Keratinocyte (primary cell): ENCODE data around the gene GRM7. TPM values are rescaled to one million over a fixed set of nuclear protein-coding genes. Genes with fewer than 3 reads are reported as not detected.

Source experiments
- DNase-seq: peaks from one replicate; pipeline ENCODE4 v3.0.0-alpha.2; 2011; ENCODE audit warnings: low read depth, missing footprints, low spot score
- FAIRE-seq: peaks from 2 replicates; lab custom pipeline; 2011; peaks lifted over from hg19 to GRCh38; lab: Jason Lieb, UNC
- H2AFZ ChIP-seq: 2 replicates; pipeline ENCODE4 v1.6.0; 2012; ENCODE audit warnings: low read length, control low read depth, inconsistent platforms; ENCODE audit not compliant: control insufficient read depth
- H3K27ac ChIP-seq: 2 replicates; pipeline ENCODE4 v1.5.1; 2011; ENCODE audit warnings: low read length; ENCODE audit not compliant: control insufficient read depth, insufficient read depth
- H3K27me3 ChIP-seq: 3 replicates; pipeline ENCODE4 v1.6.0; 2011; ENCODE audit warnings: low read length; ENCODE audit not compliant: control insufficient read depth, insufficient read depth; ENCODE audit errors: extremely low read depth
- H3K36me3 ChIP-seq, 2 experiments: 2 replicates in 1 of 2; 3 replicates in 1 of 2; pipeline ENCODE4 v1.5.1; 2011; ENCODE audit warnings: low read length in 2 of 2, mild to moderate bottlenecking in 1 of 2; ENCODE audit not compliant: control insufficient read depth in 2 of 2, insufficient read depth in 2 of 2; ENCODE audit errors: extremely low read depth in 1 of 2
- H3K4me1 ChIP-seq: 3 replicates; pipeline ENCODE4 v1.5.1; 2011; ENCODE audit warnings: low read length; ENCODE audit not compliant: control insufficient read depth, insufficient read depth; ENCODE audit errors: extremely low read depth
- H3K4me2 ChIP-seq: 3 replicates; pipeline ENCODE4 v1.6.0; 2011; ENCODE audit warnings: low read depth, low read length; ENCODE audit not compliant: control insufficient read depth, insufficient read depth; ENCODE audit errors: extremely low read depth
- H3K4me3 ChIP-seq, 3 experiments: fragments of 200-600 bp in 1 of 3; sonication (generic) in 1 of 3; 2 replicates in 2 of 3; 3 replicates in 1 of 3; pipeline ENCODE4 v1.5.1; 2011 to 2016; ENCODE audit warnings: low read length in 3 of 3, mild to moderate bottlenecking in 3 of 3, control low read depth in 2 of 3, inconsistent platforms in 1 of 3, low read depth in 1 of 3, mixed read lengths in 1 of 3, mixed run types in 1 of 3, moderate library complexity in 1 of 3; ENCODE audit not compliant: control insufficient read depth in 2 of 3, insufficient read depth in 2 of 3; ENCODE audit errors: extremely low read depth in 1 of 3
- H3K79me2 ChIP-seq: 2 replicates; pipeline ENCODE4 v1.6.0; 2012; ENCODE audit warnings: low read length; ENCODE audit not compliant: control insufficient read depth, insufficient read depth
- H3K9ac ChIP-seq: 3 replicates; pipeline ENCODE4 v1.6.0; 2011; ENCODE audit warnings: low read length; ENCODE audit not compliant: control insufficient read depth, insufficient read depth; ENCODE audit errors: extremely low read depth
- H3K9me1 ChIP-seq: 3 replicates; pipeline ENCODE4 v1.6.0; 2011; ENCODE audit warnings: low read length; ENCODE audit not compliant: control insufficient read depth, insufficient read depth; ENCODE audit errors: extremely low read depth
- H3K9me3 ChIP-seq: 2 replicates; pipeline ENCODE4 v1.5.1; 2012; ENCODE audit warnings: low read depth, low read length; ENCODE audit not compliant: control insufficient read depth
- H4K20me1 ChIP-seq: 3 replicates; pipeline ENCODE4 v1.6.0; 2011; ENCODE audit warnings: low read length; ENCODE audit not compliant: control insufficient read depth, insufficient read depth; ENCODE audit errors: extremely low read depth
- EZH2 ChIP-seq: IDR thresholded peaks from one replicate; pipeline ENCODE4 v1.6.1; 2012; ENCODE audit warnings: inconsistent platforms, mild to moderate bottlenecking, low read length, moderate library complexity
- dilution Hi-C: fragments of 300-500 bp; cut with MboI; formaldehyde crosslinking; loops from one replicate; pipeline ENCODE4 v1.7.0; 2020; ENCODE audit warnings: low sequenced_read_pairs; ENCODE audit not compliant: extremely low pct_ligation_motif_present
- polyA plus RNA-seq, 5 experiments: library from polyadenylated mRNA; depleted of rRNA in 3 of 5; stranded (reverse) in 3 of 5; stranded (forward) in 1 of 5; unstranded in 1 of 5; fragments of >200 nt; gene quantifications; 1 replicate in 1 of 5; 2 replicates in 3 of 5; 3 replicates in 1 of 5; pipeline versions ENCODE4 v1.2.1 to v1.2.3, GENCODE V29; 2011 to 2012; ENCODE audit warnings: missing spikeins in 2 of 5, low read depth in 1 of 5, low replicate concordance in 1 of 5
- TF ChIP-seq, protein P1 (sequence below), 3 experiments: IDR thresholded peaks in 1 of 3; conservative IDR thresholded peaks in 1 of 3; optimal IDR thresholded peaks in 1 of 3; 2 replicates in 2 of 3; 3 replicates in 1 of 3; pipeline versions ENCODE3 to v1.5.1; 2011; ENCODE audit warnings: low read length in 3 of 3, mild to moderate bottlenecking in 3 of 3, moderate library complexity in 2 of 3, control low read depth in 1 of 3, inconsistent platforms in 1 of 3; ENCODE audit not compliant: insufficient read depth in 2 of 3; ENCODE audit errors: extremely low read depth in 1 of 3

Gene GRM7
- polyA plus RNA-seq, 1 donor (not counting 4 experiments of a cell fraction or from before 2014, with no cell fraction given): not detected

DNA sequence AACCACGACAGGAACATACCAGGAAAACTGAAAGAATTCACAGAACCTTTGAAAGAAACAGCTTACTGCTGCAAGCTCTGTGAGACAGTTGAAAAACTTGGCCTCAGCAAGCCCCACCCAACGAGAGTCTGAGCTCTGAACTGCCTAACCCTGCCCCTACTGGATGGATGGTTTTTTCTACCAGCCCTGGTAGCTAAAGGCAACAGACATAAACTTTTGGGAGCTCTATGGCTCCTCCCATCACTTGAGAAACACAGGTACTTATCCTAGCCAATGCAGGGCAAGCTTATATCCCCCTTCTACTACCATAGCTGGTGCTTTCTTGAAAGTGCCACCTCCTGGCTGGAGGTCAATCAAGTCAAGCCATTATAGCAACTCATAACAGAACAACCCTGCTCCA lies 471.8 kb downstream of the GRM7 start:
- FAIRE-seq (no peak), DNase-seq (no peak)
- H3K27ac ChIP-seq: no peak overlapping the region
- H3K4me2 ChIP-seq: no peak overlapping the region
- H2AFZ ChIP-seq: no peak overlapping the region
- dilution Hi-C loops: no loop called here
- no peaks in the 10 kb centered on the region for H3K9me1 ChIP-seq
- no peak overlapping the region for H3K4me3 ChIP-seq
- H4K20me1 ChIP-seq: no peaks in the 10 kb centered on the region
- H3K79me2 ChIP-seq: no peaks in the 10 kb centered on the region
- no peak overlapping the region for H3K9ac ChIP-seq
- no peaks in the 10 kb centered on the region for H3K9me3 ChIP-seq
- no peaks in the 10 kb centered on the region for H3K36me3 ChIP-seq
- no peaks in the 10 kb centered on the region for H3K4me1 ChIP-seq
- no peaks in the 10 kb centered on the region for H3K27me3 ChIP-seq
- no peak for TF ChIP-seq EZH2
- TF ChIP-seq, protein P1, sequence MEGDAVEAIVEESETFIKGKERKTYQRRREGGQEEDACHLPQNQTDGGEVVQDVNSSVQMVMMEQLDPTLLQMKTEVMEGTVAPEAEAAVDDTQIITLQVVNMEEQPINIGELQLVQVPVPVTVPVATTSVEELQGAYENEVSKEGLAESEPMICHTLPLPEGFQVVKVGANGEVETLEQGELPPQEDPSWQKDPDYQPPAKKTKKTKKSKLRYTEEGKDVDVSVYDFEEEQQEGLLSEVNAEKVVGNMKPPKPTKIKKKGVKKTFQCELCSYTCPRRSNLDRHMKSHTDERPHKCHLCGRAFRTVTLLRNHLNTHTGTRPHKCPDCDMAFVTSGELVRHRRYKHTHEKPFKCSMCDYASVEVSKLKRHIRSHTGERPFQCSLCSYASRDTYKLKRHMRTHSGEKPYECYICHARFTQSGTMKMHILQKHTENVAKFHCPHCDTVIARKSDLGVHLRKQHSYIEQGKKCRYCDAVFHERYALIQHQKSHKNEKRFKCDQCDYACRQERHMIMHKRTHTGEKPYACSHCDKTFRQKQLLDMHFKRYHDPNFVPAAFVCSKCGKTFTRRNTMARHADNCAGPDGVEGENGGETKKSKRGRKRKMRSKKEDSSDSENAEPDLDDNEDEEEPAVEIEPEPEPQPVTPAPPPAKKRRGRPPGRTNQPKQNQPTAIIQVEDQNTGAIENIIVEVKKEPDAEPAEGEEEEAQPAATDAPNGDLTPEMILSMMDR (optimal IDR thresholded peaks at IDR 0.05 in 1 of 3, IDR thresholded peaks at IDR 0.05 in 1 of 3, conservative IDR thresholded peaks at IDR 0.05 in 1 of 3; ENCODE audit: extremely low read depth in 1 of 3, insufficient read depth in 2 of 3, low read length in 3 of 3): no peak

GRCh38 chr3:7333125-7333524 lies 472.2 kb downstream of the GRM7 start:
- no peaks in the 10 kb centered on the region for H3K36me3 ChIP-seq
- H3K4me2 ChIP-seq: no peak overlapping the region
- H3K79me2 ChIP-seq: no peaks in the 10 kb centered on the region
- H3K27me3 ChIP-seq: no peaks in the 10 kb centered on the region
- TF ChIP-seq EZH2: no peak
- TF ChIP-seq, protein P1 (optimal IDR thresholded peaks at IDR 0.05 in 1 of 3, IDR thresholded peaks at IDR 0.05 in 1 of 3, conservative IDR thresholded peaks at IDR 0.05 in 1 of 3; ENCODE audit: extremely low read depth in 1 of 3, insufficient read depth in 2 of 3, low read length in 3 of 3): no peak
- H3K9ac ChIP-seq: no peak overlapping the region
- H3K4me1 ChIP-seq: no peaks in the 10 kb centered on the region
- no peak for FAIRE-seq
- no peak for DNase-seq
- dilution Hi-C loops: no loop called here
- H2AFZ ChIP-seq: no peak overlapping the region
- H3K9me3 ChIP-seq: no peaks in the 10 kb centered on the region
- H3K4me3 ChIP-seq: no peak overlapping the region
- no peaks in the 10 kb centered on the region for H4K20me1 ChIP-seq
- H3K27ac ChIP-seq: no peak overlapping the region
- H3K9me1 ChIP-seq: no peaks in the 10 kb centered on the region
